SU-DHL-6 (cell line): ENCODE data around the gene H3-3A.

ENCODE experiments used
- CTCF ChIP-seq: fragments of 200-600 bp; sonication (generic); IDR thresholded peaks from one replicate; pipeline ENCODE4 v1.5.1; 2017; ENCODE audit warnings: antibody characterized with exemption, mild to moderate bottlenecking, low read length, moderate library complexity; ENCODE audit not compliant: insufficient read depth, poor library complexity, severe bottlenecking
- EZH2phosphoT487 ChIP-seq: fragments of 200-600 bp; sonication (generic), shearing (Covaris generic); conservative IDR thresholded peaks from 2 replicates; pipeline ENCODE4 v1.6.1; 2018; ENCODE audit warnings: mild to moderate bottlenecking, antibody characterized with exemption, low read length, moderate library complexity, mixed read lengths

GRCh38 chr1:226033582-226033981 lies 28.9 kb upstream of the H3-3A start:
- no peak for TF ChIP-seq CTCF
- no peak for TF ChIP-seq EZH2phosphoT487
